SK-N-SH (cell line): ENCODE measurements around the gene WDTC1. TPM values are rescaled to one million over a fixed set of nuclear protein-coding genes. Genes with fewer than 3 reads are reported as not detected.

Experiments used
- CTCF ChIA-PET: fragments of 300-600, 350-600 bp; formaldehyde crosslinking; extraction: SDS; loops from one replicate; lab custom pipeline; 2021; lab: Yijun Ruan, JAX
- POLR2A ChIA-PET: fragments of 350-600 bp; sonication (Branson Sonifier 250); formaldehyde crosslinking; extraction: SDS; loops from one replicate; lab custom pipeline; 2020; ENCODE audit warnings: antibody characterized with exemption, inconsistent platforms; lab: Yijun Ruan, JAX
- DNase-seq: peaks from one replicate; pipeline ENCODE4 v3.0.0; 2012
- H2AFZ ChIP-seq: fragments of 200-600 bp; sonication (generic); 2 replicates; pipeline ENCODE4 v1.8.1; 2016; ENCODE audit warnings: antibody characterized with exemption, mild to moderate bottlenecking, low read depth
- H3F3A ChIP-seq: fragments of 200-600 bp; sonication (generic); replicated peaks from 2 replicates; pipeline ENCODE3; 2016; ENCODE audit warnings: antibody characterized with exemption, mild to moderate bottlenecking; ENCODE audit not compliant: insufficient read depth
- H3K27ac ChIP-seq, 2 experiments: fragments of 200-500 bp in 1 of 2; fragments of 200-600 bp in 1 of 2; sonication (Bioruptor generic) in 1 of 2; sonication (generic), shearing (Covaris generic) in 1 of 2; 2 replicates each; pipeline versions ENCODE4 v1.5.1 to v1.6.1; 2014 to 2016; ENCODE audit warnings: low read depth in 2 of 2, inconsistent platforms in 1 of 2, low read length in 1 of 2, mild to moderate bottlenecking in 1 of 2, mixed read lengths in 1 of 2
- H3K27me3 ChIP-seq: fragments of 200-600 bp; sonication (generic), shearing (Covaris generic); 2 replicates; pipeline ENCODE4 v1.6.1; 2016; ENCODE audit warnings: mixed run types; ENCODE audit not compliant: insufficient read depth
- H3K36me3 ChIP-seq, 2 experiments: fragments of 200-500 bp in 1 of 2; fragments of 200-600 bp in 1 of 2; sonication (Bioruptor generic) in 1 of 2; sonication (generic) in 1 of 2; replicated peaks in 1 of 2; 2 replicates each; pipeline versions ENCODE3 to v1.5.1; 2014 to 2016; ENCODE audit warnings: low read length in 1 of 2, mild to moderate bottlenecking in 1 of 2; ENCODE audit not compliant: insufficient read depth in 2 of 2, control insufficient read depth in 1 of 2
- H3K4me1 ChIP-seq, 2 experiments: fragments of 200-500 bp in 1 of 2; fragments of 200-600 bp in 1 of 2; sonication (Bioruptor generic) in 1 of 2; sonication (generic), shearing (Covaris generic) in 1 of 2; 2 replicates each; pipeline versions ENCODE4 v1.5.1 to v1.6.1; 2014 to 2016; ENCODE audit warnings: low read depth in 1 of 2, low read length in 1 of 2, mixed run types in 1 of 2; ENCODE audit not compliant: insufficient read depth in 2 of 2, control insufficient read depth in 1 of 2
- H3K4me2 ChIP-seq: fragments of 200-600 bp; sonication (generic), shearing (Covaris generic); 2 replicates; pipeline ENCODE4 v1.6.1; 2017; ENCODE audit warnings: mixed run types
- H3K4me3 ChIP-seq, 2 experiments: fragments of 200-500 bp in 1 of 2; fragments of 200-600 bp in 1 of 2; sonication (Bioruptor generic) in 1 of 2; sonication (generic), shearing (Covaris generic) in 1 of 2; 2 replicates each; pipeline versions ENCODE4 v1.5.1 to v1.8.1; 2014 to 2016; ENCODE audit warnings: low read depth in 2 of 2, inconsistent platforms in 1 of 2, low read length in 1 of 2, mild to moderate bottlenecking in 1 of 2, mixed read lengths in 1 of 2, moderate library complexity in 1 of 2
- H3K79me2 ChIP-seq: fragments of 200-600 bp; sonication (generic); 2 replicates; pipeline ENCODE4 v1.8.1; 2017; ENCODE audit warnings: mild to moderate bottlenecking; ENCODE audit not compliant: insufficient read depth
- H3K9ac ChIP-seq: fragments of 200-600 bp; sonication (generic); 2 replicates; pipeline ENCODE4 v1.6.1; 2017; ENCODE audit warnings: mixed run types
- H3K9me2 ChIP-seq: fragments of 200-600 bp; sonication (generic); 2 replicates; pipeline ENCODE4 v1.6.1; 2017; ENCODE audit warnings: mixed run types
- H3K9me3 ChIP-seq: fragments of 200-600 bp; sonication (generic); 2 replicates; pipeline ENCODE4 v1.6.1; 2017; ENCODE audit warnings: mixed run types, mild to moderate bottlenecking, moderate library complexity
- H4K20me1 ChIP-seq: fragments of 200-600 bp; sonication (generic); 2 replicates; pipeline ENCODE4 v1.6.1; 2017; ENCODE audit warnings: mild to moderate bottlenecking, mixed run types; ENCODE audit not compliant: insufficient read depth
- CHD2 ChIP-seq: fragments of 150-350 bp; IDR thresholded peaks from 2 replicates; pipeline ENCODE4 v1.6.1; 2018; ENCODE audit warnings: low read length; ENCODE audit not compliant: partially characterized antibody
- ELF1 ChIP-seq: IDR thresholded peaks from 2 replicates; pipeline ENCODE4 v1.4.0; 2012
- EZH2phosphoT487 ChIP-seq: fragments of 200-600 bp; sonication (generic); IDR thresholded peaks from 2 replicates; pipeline ENCODE4 v1.6.1; 2017; ENCODE audit warnings: low read depth, mixed run types, mild to moderate bottlenecking, antibody characterized with exemption, moderate library complexity, borderline replicate concordance
- FOSL2 ChIP-seq: IDR thresholded peaks from 2 replicates; pipeline ENCODE4 v1.4.0; 2012; ENCODE audit warnings: low read depth, mild to moderate bottlenecking, moderate library complexity, borderline replicate concordance
- FOXM1 ChIP-seq: IDR thresholded peaks from 2 replicates; pipeline ENCODE4 v1.4.0; 2012; ENCODE audit warnings: low read depth, mild to moderate bottlenecking
- GABPA ChIP-seq: IDR thresholded peaks from 2 replicates; pipeline ENCODE4 v1.4.0; 2012; ENCODE audit warnings: low read depth, mild to moderate bottlenecking
- JUND ChIP-seq: IDR thresholded peaks from 2 replicates; pipeline ENCODE4 v1.4.0; 2012
- MAX ChIP-seq: IDR thresholded peaks from 2 replicates; pipeline ENCODE4 v1.4.0; 2012; ENCODE audit warnings: low read depth
- MEF2A ChIP-seq: IDR thresholded peaks from 2 replicates; pipeline ENCODE4 v1.4.0; 2012; ENCODE audit warnings: low read depth, borderline replicate concordance
- MXI1 ChIP-seq: IDR thresholded peaks from 2 replicates; pipeline ENCODE4 v1.6.1; 2012; ENCODE audit warnings: mild to moderate bottlenecking, low read depth, low read length, improper control_type of control experiment
- NRF1 ChIP-seq: IDR thresholded peaks from 2 replicates; pipeline ENCODE4 v1.6.1; 2012; ENCODE audit warnings: low read depth, mild to moderate bottlenecking, low read length
- POLR2AphosphoS5 ChIP-seq: IDR thresholded peaks from 2 replicates; pipeline ENCODE4 v1.6.1; 2012; ENCODE audit warnings: low read depth, low read length
- RAD21 ChIP-seq: IDR thresholded peaks from 2 replicates; pipeline ENCODE4 v1.6.1; 2012; ENCODE audit warnings: mild to moderate bottlenecking, low read length
- RCOR1 ChIP-seq: fragments of 150-350 bp; IDR thresholded peaks from 2 replicates; pipeline ENCODE4 v1.6.1; 2017; ENCODE audit warnings: antibody characterized with exemption, low read length
- SIN3A ChIP-seq: IDR thresholded peaks from 2 replicates; pipeline ENCODE4 v1.6.1; 2012; ENCODE audit warnings: low read depth, mild to moderate bottlenecking, low read length, moderate library complexity, borderline replicate concordance
- SMC3 ChIP-seq: IDR thresholded peaks from 2 replicates; pipeline ENCODE4 v1.6.1; 2012; ENCODE audit warnings: low read depth, low read length, improper control_type of control experiment
- USF2 ChIP-seq: fragments of 150-350 bp; IDR thresholded peaks from 2 replicates; pipeline ENCODE4 v1.6.1; 2017; ENCODE audit warnings: antibody characterized with exemption, low read length, low read depth, borderline replicate concordance
- ZBTB33 ChIP-seq: IDR thresholded peaks from 2 replicates; pipeline ENCODE4 v1.4.0; 2012; ENCODE audit warnings: low read depth, borderline replicate concordance
- WGBS: methylation state at CpG from one replicate; pipeline ENCODE4 v1.1.6; 2017; ENCODE audit warnings: low lambda C conversion rate; 5-methylcytosine and 5-hydroxymethylcytosine counted together
- polyA plus RNA-seq, 3 experiments: library from polyadenylated mRNA; depleted of rRNA; stranded (reverse); fragments of >200 nt; gene quantifications; 2 replicates each; pipeline ENCODE4 v1.2.3, GENCODE V29; 2012
- TF ChIP-seq, protein P1 (sequence below): fragments of 150-350 bp; IDR thresholded peaks from 2 replicates; pipeline ENCODE4 v1.6.1; 2016; ENCODE audit warnings: mild to moderate bottlenecking, low read depth, low read length
- TF ChIP-seq, protein P2 (sequence below): IDR thresholded peaks from 2 replicates; pipeline ENCODE4 v1.6.1; 2012; ENCODE audit warnings: mild to moderate bottlenecking, low read depth, low read length, moderate library complexity

WDTC1 gene
- polyA plus RNA-seq, 1 of the 3 experiments (the other 2 are of a cell fraction): 12.0 TPM

DNA sequence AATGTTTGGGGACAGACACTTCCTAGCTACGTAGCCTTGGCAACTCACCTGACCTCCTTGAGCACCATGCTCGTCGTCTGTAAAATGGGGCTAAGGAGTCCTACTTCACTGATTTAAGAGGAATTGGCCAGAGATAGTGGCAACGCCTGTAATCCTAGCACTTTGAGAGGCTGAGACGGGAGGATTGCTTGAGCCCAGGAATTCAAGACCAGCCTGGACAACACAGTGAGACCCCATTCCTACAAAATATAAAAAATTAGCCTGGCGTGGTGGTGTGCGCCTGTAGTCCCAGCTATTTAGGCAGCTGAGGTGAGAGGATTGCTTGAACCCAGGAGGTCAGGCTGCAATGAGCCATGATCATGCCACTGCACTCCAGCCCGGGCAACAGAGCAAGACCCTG, 111.9 kb downstream of the WDTC1 start:
- H3K4me3 ChIP-seq: no peak overlapping the region
- peaks cover 4 to 10% of the 10 kb centered on the region in 2 experiments; a peak in 2 of 4 replicates for H3K4me1 ChIP-seq
- ChIA-PET CTCF (interaction anchor here (0.7 to 4.7 kb wide), 6 partner anchors 11 to 261 kb away, joined by 3 to 40 read pairs (median 6); partner anchors contain the start of gene AHDC1), POLR2A (no interaction called here)
- no peaks in the 10 kb centered on the region for H3F3A ChIP-seq
- no peak for DNase-seq
- H3K36me3 ChIP-seq: no peaks in the 10 kb centered on the region
- H3K79me2 ChIP-seq: no peaks in the 10 kb centered on the region
- no peak overlapping the region for H3K27ac ChIP-seq
- H3K4me2 ChIP-seq: no peak overlapping the region
- WGBS: 96% methylated on average over 8 of the region's 8 CpGs
- no peak overlapping the region for H2AFZ ChIP-seq
- H4K20me1 ChIP-seq: no peaks in the 10 kb centered on the region
- TF ChIP-seq ELF1 (no peak), USF2 (no peak), MEF2A (no peak), MAX (no peak), GABPA (no peak), RCOR1 (no peak), FOSL2 (no peak), ZBTB33 (no peak), JUND (no peak), FOXM1 (no peak), RAD21 (no peak), SIN3A (no peak), SMC3 (no peak), NRF1 (no peak), CHD2 (no peak), EZH2phosphoT487 (no peak), POLR2AphosphoS5 (no peak), MXI1 (no peak)
- TF ChIP-seq, protein P1, sequence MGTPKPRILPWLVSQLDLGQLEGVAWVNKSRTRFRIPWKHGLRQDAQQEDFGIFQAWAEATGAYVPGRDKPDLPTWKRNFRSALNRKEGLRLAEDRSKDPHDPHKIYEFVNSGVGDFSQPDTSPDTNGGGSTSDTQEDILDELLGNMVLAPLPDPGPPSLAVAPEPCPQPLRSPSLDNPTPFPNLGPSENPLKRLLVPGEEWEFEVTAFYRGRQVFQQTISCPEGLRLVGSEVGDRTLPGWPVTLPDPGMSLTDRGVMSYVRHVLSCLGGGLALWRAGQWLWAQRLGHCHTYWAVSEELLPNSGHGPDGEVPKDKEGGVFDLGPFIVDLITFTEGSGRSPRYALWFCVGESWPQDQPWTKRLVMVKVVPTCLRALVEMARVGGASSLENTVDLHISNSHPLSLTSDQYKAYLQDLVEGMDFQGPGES: no peak
- TF ChIP-seq, protein P2, sequence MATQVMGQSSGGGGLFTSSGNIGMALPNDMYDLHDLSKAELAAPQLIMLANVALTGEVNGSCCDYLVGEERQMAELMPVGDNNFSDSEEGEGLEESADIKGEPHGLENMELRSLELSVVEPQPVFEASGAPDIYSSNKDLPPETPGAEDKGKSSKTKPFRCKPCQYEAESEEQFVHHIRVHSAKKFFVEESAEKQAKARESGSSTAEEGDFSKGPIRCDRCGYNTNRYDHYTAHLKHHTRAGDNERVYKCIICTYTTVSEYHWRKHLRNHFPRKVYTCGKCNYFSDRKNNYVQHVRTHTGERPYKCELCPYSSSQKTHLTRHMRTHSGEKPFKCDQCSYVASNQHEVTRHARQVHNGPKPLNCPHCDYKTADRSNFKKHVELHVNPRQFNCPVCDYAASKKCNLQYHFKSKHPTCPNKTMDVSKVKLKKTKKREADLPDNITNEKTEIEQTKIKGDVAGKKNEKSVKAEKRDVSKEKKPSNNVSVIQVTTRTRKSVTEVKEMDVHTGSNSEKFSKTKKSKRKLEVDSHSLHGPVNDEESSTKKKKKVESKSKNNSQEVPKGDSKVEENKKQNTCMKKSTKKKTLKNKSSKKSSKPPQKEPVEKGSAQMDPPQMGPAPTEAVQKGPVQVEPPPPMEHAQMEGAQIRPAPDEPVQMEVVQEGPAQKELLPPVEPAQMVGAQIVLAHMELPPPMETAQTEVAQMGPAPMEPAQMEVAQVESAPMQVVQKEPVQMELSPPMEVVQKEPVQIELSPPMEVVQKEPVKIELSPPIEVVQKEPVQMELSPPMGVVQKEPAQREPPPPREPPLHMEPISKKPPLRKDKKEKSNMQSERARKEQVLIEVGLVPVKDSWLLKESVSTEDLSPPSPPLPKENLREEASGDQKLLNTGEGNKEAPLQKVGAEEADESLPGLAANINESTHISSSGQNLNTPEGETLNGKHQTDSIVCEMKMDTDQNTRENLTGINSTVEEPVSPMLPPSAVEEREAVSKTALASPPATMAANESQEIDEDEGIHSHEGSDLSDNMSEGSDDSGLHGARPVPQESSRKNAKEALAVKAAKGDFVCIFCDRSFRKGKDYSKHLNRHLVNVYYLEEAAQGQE: no peak
- no peaks in the 10 kb centered on the region for H3K9me2 ChIP-seq
- no peaks in the 10 kb centered on the region for H3K9me3 ChIP-seq
- no peak overlapping the region for H3K9ac ChIP-seq
- H3K27me3 ChIP-seq: no peaks in the 10 kb centered on the region
